A673 (cell line): ENCODE measurements around the gene LITAF. TPM values are rescaled to one million over a fixed set of nuclear protein-coding genes. Genes with fewer than 3 reads are reported as not detected.

ENCODE experiments used
- BruUV-seq: library from RNA; stranded (reverse); fragments of 400-500 nt; replicated peaks from 2 replicates; lab custom pipeline; 2021; lab: Mats Ljungman, UMichigan
- CTCF ChIA-PET: fragments of 300-600 bp; sonication (Branson Sonifier 250); formaldehyde crosslinking; loops from one replicate; lab custom pipeline; 2022; ENCODE audit warnings: antibody characterized with exemption; lab: Charles Lee
- POLR2A ChIA-PET: fragments of 300-600 bp; sonication (Branson Sonifier 250); formaldehyde crosslinking; loops from one replicate; lab custom pipeline; 2022; ENCODE audit warnings: antibody characterized with exemption; ENCODE audit not compliant: low non-redundant PET; lab: Charles Lee
- DNase-seq: peaks from one replicate; pipeline ENCODE4 v3.0.0-alpha.2; 2015; ENCODE audit warnings: low spot score
- H3K27ac ChIP-seq: fragments of 200-600 bp; sonication (generic); 2 replicates; pipeline ENCODE4 v1.5.1; 2016; ENCODE audit warnings: mixed run types, low read depth, mild to moderate bottlenecking, mixed read lengths, antibody characterized with exemption, low read length; ENCODE audit not compliant: poor library complexity, severe bottlenecking
- H3K27me3 ChIP-seq: fragments of 200-600 bp; sonication (generic); replicated peaks from 2 replicates; pipeline ENCODE4 v1.6.1; 2017; ENCODE audit warnings: mixed run types, low read depth, mild to moderate bottlenecking, mixed read lengths, antibody characterized with exemption, low read length; ENCODE audit not compliant: insufficient read depth, poor library complexity
- H3K36me3 ChIP-seq: fragments of 200-600 bp; sonication (generic); 2 replicates; pipeline ENCODE4 v1.6.1; 2016; ENCODE audit warnings: mixed run types, mild to moderate bottlenecking, mixed read lengths, antibody characterized with exemption, low read length; ENCODE audit not compliant: insufficient read depth, poor library complexity, severe bottlenecking
- H3K4me1 ChIP-seq: fragments of 200-600 bp; sonication (generic); 2 replicates; pipeline ENCODE4 v1.6.1; 2017; ENCODE audit warnings: mixed run types, mild to moderate bottlenecking, mixed read lengths, antibody characterized with exemption, low read length; ENCODE audit not compliant: insufficient read depth, poor library complexity, severe bottlenecking
- H3K4me3 ChIP-seq: fragments of 200-600 bp; sonication (generic); 2 replicates; pipeline ENCODE4 v1.5.1; 2016; ENCODE audit warnings: low read depth, mixed run types, mild to moderate bottlenecking, mixed read lengths, low read length; ENCODE audit not compliant: poor library complexity, severe bottlenecking
- H3K9me3 ChIP-seq: fragments of 200-600 bp; sonication (generic); 2 replicates; pipeline ENCODE4 v1.6.1; 2016; ENCODE audit warnings: mixed run types, low read depth, mild to moderate bottlenecking, mixed read lengths, antibody characterized with exemption, low read length; ENCODE audit not compliant: poor library complexity, severe bottlenecking
- CTCF ChIP-seq: fragments of 300-800, 200-600 bp; sonication (generic); conservative IDR thresholded peaks from 2 replicates; pipeline ENCODE4 v1.5.1; 2017; ENCODE audit warnings: low read depth, mild to moderate bottlenecking, antibody characterized with exemption, low read length, moderate library complexity, mixed read lengths
- EZH2 ChIP-seq: fragments of 200-600 bp; sonication (generic); IDR thresholded peaks from 2 replicates; pipeline ENCODE4 v1.6.1; 2017; ENCODE audit warnings: borderline replicate concordance, low read depth, mild to moderate bottlenecking, mixed read lengths, antibody characterized with exemption, low read length; ENCODE audit not compliant: poor library complexity, severe bottlenecking
- intact Hi-C: fragments of 100-400 bp; cut with micrococcal nuclease; formaldehyde crosslinking; loops from one replicate; pipeline ENCODE4 v1.10.0; 2022; ENCODE audit not compliant: unreplicated experiment
- total RNA-seq: library from RNA; stranded (reverse); gene quantifications from 2 replicates; pipeline ENCODE4 v1.2.3, GENCODE V29; 2021

The LITAF gene
- total RNA-seq, 1 experiment from 2014 or later: 6.9 TPM

- CTCF ChIA-PET: no interaction called here
- no TSS peak for BruUV-seq
- intact Hi-C loops: no loop called here
- no peaks in the 10 kb centered on the region for H3K27me3 ChIP-seq
- H3K36me3 ChIP-seq: no peaks in the 10 kb centered on the region
- no peak for DNase-seq
- POLR2A ChIA-PET: no interaction called here
- H3K9me3 ChIP-seq: no peaks in the 10 kb centered on the region
- no peak overlapping the region for H3K27ac ChIP-seq
- no peak for TF ChIP-seq EZH2
- no peak for TF ChIP-seq CTCF
- H3K4me3 ChIP-seq: no peak overlapping the region
- H3K4me1 ChIP-seq: no peaks in the 10 kb centered on the region
Observed at GRCh38 chr16:11543661-11544393, 42.9 kb downstream of the LITAF start.

GRCh38 chr16:11542069-11542744, 44.5 kb downstream of the LITAF start:
- CTCF ChIA-PET: no interaction called here
- no TSS peak for BruUV-seq

GRCh38 chr16:11539641-11540050, 47.1 kb downstream of the LITAF start:
- BruUV-seq: no TSS peak
- TF ChIP-seq CTCF: no peak
- no peak for TF ChIP-seq EZH2
- no peak for DNase-seq
- ChIA-PET CTCF (no interaction called here), POLR2A (no interaction called here)
- intact Hi-C loops: loop anchor here (10.0 kb wide), 1 partner anchor 135 kb away; no protein-coding TSS in a partner anchor
- Histone ChIP-seq H3K36me3 (no peaks in the 10 kb centered on the region), H3K27me3 (no peaks in the 10 kb centered on the region), H3K4me3 (no peak overlapping the region), H3K9me3 (no peaks in the 10 kb centered on the region), H3K27ac (no peak overlapping the region), H3K4me1 (no peaks in the 10 kb centered on the region)

More at GRCh38 chr16:11542069-11542744, 44.5 kb downstream of the LITAF start:
- POLR2A ChIA-PET: no interaction called here
- no peaks in the 10 kb centered on the region for H3K9me3 ChIP-seq
- TF ChIP-seq CTCF (no peak), EZH2 (no peak)
- no peak for DNase-seq
- no peaks in the 10 kb centered on the region for H3K4me1 ChIP-seq
- no peak overlapping the region for H3K27ac ChIP-seq
- H3K36me3 ChIP-seq: no peaks in the 10 kb centered on the region
- no peaks in the 10 kb centered on the region for H3K27me3 ChIP-seq
- H3K4me3 ChIP-seq: no peak overlapping the region
- intact Hi-C loops: no loop called here
